Measurements from ENCODE around the gene ARID3C. TPM values are rescaled to one million over a fixed set of nuclear protein-coding genes. Genes with fewer than 3 reads are reported as not detected.

ARID3C gene
- total and polyA plus RNA-seq, 2 donors (not counting 3 experiments of a cell fraction or from before 2014, with no cell fraction given): not detected

- CTCF ChIA-PET: interaction anchor here (0.6 to 4.0 kb wide), 13 partner anchors 8 to 231 kb away, joined by 3 to 130 read pairs (median 19); partner anchors contain the start of genes DCTN3, GALT and RPP25L
Measured at GRCh38 chr9:34635556-34635955, 6.7 kb upstream of the ARID3C start.

More at GRCh38 chr9:34635556-34635955, 6.7 kb upstream of the ARID3C start:
- no peak overlapping the region for H2AFZ ChIP-seq (ENCODE audit: low read depth, low read length)
- H3K9me1 ChIP-seq (replicated peaks; ENCODE audit: control insufficient read depth, extremely low read depth, insufficient read depth, low read length): no peaks in the 10 kb centered on the region
- intact Hi-C loops (cut with micrococcal nuclease): no loop called here
- BruUV-seq (replicated peaks): no TSS peak
- POLR2A ChIA-PET: interaction anchor here (0.6 to 0.7 kb wide), 2 partner anchors 13 to 23 kb away, joined by 3 to 5 read pairs; partner anchors contain the start of gene RPP25L
- no peak overlapping the region for H3K27ac ChIP-seq (ENCODE audit: insufficient read depth, low read depth, low read length)
- dilution Hi-C loops (cut with MboI; ENCODE audit: extremely low pct_ligation_motif_present, low sequenced_read_pairs): no loop called here
- TF ChIP-seq, protein P1, sequence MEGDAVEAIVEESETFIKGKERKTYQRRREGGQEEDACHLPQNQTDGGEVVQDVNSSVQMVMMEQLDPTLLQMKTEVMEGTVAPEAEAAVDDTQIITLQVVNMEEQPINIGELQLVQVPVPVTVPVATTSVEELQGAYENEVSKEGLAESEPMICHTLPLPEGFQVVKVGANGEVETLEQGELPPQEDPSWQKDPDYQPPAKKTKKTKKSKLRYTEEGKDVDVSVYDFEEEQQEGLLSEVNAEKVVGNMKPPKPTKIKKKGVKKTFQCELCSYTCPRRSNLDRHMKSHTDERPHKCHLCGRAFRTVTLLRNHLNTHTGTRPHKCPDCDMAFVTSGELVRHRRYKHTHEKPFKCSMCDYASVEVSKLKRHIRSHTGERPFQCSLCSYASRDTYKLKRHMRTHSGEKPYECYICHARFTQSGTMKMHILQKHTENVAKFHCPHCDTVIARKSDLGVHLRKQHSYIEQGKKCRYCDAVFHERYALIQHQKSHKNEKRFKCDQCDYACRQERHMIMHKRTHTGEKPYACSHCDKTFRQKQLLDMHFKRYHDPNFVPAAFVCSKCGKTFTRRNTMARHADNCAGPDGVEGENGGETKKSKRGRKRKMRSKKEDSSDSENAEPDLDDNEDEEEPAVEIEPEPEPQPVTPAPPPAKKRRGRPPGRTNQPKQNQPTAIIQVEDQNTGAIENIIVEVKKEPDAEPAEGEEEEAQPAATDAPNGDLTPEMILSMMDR (IDR thresholded peaks at IDR 0.05; ENCODE audit: extremely low read depth in 1 of 2, insufficient read depth in 1 of 2, low read depth in 1 of 2, low read length in 2 of 2): no peak
- TF ChIP-seq GATA2 (IDR thresholded peaks at IDR 0.05; ENCODE audit: insufficient read depth, insufficient read length, low read depth, low read length): no peak
- TF ChIP-seq POLR2A (IDR thresholded peaks at IDR 0.05; ENCODE audit: low read depth, low read length): no peak
- TF ChIP-seq POLR2AphosphoS5 (IDR thresholded peaks at IDR 0.05; ENCODE audit: insufficient read depth, low read depth, low read length): no peak
- no peak for TF ChIP-seq FOS (IDR thresholded peaks at IDR 0.05; ENCODE audit: borderline replicate concordance, insufficient read depth, low read length)
- no peak for TF ChIP-seq EZH2 (IDR thresholded peaks at IDR 0.05; ENCODE audit: borderline replicate concordance, low read depth, low read length, severe bottlenecking)
- TF ChIP-seq, protein P2, sequence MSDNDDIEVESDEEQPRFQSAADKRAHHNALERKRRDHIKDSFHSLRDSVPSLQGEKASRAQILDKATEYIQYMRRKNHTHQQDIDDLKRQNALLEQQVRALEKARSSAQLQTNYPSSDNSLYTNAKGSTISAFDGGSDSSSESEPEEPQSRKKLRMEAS (IDR thresholded peaks at IDR 0.05; ENCODE audit: insufficient read depth, insufficient read length): no peak
- no peak for TF ChIP-seq MYC (IDR thresholded peaks at IDR 0.05; ENCODE audit: low read depth, low read length)
- TF ChIP-seq JUN (IDR thresholded peaks at IDR 0.05; ENCODE audit: borderline replicate concordance, insufficient read depth, insufficient read length, low read depth): no peak
- H3K4me2 ChIP-seq (ENCODE audit: insufficient read depth, low read length): no peak overlapping the region
- H3K79me2 ChIP-seq (ENCODE audit: control insufficient read depth, insufficient read depth, low read length): peaks cover 19% of the 10 kb centered on the region
- no peak overlapping the region for H3K9ac ChIP-seq (replicated peaks; ENCODE audit: extremely low read depth, insufficient read depth, low read length)
- peaks cover 16% of the 10 kb centered on the region for H3K4me1 ChIP-seq (ENCODE audit: control insufficient read depth, extremely low read depth, insufficient read depth, low read length)
- H3K9me3 ChIP-seq (replicated peaks; ENCODE audit: control insufficient read depth, insufficient read depth, low read length): no peaks in the 10 kb centered on the region
- H4K20me1 ChIP-seq (replicated peaks; ENCODE audit: control insufficient read depth, extremely low read depth, insufficient read depth, low read length): no peaks in the 10 kb centered on the region
- peaks cover 0 to 2% of the 10 kb centered on the region in 2 experiments for H3K36me3 ChIP-seq (ENCODE audit: control insufficient read depth in 2 of 2, extremely low read depth in 1 of 2, insufficient read depth in 2 of 2, low read length in 2 of 2)
- H3K4me3 ChIP-seq (replicated peaks in 1 of 3; ENCODE audit: insufficient read depth in 1 of 3, low read depth in 1 of 3, low read length in 3 of 3): no peak overlapping the region
- FAIRE-seq (no peak), DNase-seq (ENCODE audit: low read depth, low spot score) (no peak)
- peaks cover 7 to 8% of the 10 kb centered on the region in 2 experiments for H3K27me3 ChIP-seq (ENCODE audit: control insufficient read depth in 2 of 2, insufficient read depth in 2 of 2, low read length in 2 of 2)

All from endothelial cell of umbilical vein (primary cell).